GM19455 (cell line): ENCODE results near the gene GMCL1.
"Not testable (repeated sequence)": the region's sequence is repeated elsewhere in the genome, so short reads cannot be mapped to it uniquely, and the experiment has no call there.

ENCODE experiments used
- ATAC-seq: cut with Tn5 transposase; IDR thresholded peaks from one replicate; pipeline ENCODE4 v1.9.1; 2021; ENCODE audit not compliant: unreplicated experiment

Gene GMCL1

DNA sequence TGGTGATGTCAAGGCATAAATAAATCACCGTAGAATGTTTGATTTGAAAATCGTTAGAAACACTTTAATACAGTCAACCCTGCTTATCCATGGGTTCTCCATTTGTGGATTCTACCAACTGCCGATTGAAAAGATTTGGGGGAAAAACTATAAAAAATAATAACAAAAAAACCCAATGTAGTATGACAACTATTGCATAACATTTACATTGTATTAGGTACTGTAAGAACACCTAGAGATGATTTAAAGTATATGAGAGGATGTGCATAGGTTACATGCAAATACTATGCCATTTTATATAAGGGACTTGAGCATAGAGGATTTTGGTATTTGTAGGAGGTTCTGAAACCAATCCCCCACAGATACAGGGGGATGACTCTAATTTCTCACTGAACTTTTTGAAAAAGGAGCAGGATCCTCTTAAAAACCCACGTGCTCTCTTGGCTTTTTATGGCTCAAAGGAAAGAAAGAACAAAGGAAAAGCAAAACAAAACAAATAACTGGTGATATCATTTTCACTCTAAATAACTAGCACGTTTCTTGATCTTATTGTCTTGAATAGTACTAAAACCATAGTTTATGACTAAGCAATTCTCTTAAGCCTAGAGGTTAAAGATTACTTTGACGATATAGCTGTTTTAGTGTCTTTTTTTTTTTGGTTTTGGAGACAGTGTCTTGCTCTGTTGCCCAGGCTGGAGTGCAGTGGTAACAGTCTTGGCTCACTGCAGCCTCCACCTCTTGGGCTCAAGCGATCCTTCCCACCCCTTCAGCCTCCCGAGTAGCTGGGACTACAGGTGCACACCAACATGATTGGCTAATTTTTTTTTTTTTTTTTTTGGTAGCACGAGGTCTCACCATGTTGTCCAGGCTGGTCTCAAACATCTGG is 17.0 kb downstream of the GMCL1 start:
- ATAC-seq: no peak

DNA sequence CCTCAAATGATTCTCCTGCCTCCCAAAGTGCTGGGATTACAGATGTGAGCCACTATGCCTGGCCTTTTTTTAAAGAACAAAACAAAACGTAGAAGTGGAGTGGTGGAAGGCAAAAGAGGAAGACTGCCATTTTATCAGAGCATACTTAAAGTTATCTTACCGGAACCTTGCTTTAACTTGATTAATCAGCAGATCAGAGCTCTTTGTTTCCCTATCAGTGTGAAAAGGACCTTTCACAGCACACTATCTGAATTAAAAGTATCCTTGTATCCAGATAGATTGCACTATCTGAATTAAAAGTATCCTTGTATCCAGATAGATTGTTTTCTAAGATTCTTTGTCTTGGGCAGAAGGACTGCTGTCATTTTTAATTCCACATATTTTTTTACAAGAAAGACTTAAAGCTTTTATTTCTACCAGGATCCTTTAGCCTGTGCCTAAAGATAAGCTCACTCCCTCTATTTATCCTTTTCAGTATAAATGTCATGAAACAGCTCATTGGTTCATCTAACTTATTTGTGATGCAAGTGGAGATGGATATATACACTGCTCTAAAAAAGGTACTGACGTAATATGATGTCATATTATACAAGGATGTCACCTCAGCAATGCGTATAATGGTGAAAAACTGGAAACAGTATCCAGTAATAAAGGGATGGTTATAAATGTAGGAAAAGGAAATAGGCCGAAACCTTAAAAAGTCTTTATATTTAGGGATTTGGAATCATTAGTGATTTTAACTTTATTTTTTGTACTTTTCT is 17.8 kb downstream of the GMCL1 start:
- ATAC-seq: no peak

DNA sequence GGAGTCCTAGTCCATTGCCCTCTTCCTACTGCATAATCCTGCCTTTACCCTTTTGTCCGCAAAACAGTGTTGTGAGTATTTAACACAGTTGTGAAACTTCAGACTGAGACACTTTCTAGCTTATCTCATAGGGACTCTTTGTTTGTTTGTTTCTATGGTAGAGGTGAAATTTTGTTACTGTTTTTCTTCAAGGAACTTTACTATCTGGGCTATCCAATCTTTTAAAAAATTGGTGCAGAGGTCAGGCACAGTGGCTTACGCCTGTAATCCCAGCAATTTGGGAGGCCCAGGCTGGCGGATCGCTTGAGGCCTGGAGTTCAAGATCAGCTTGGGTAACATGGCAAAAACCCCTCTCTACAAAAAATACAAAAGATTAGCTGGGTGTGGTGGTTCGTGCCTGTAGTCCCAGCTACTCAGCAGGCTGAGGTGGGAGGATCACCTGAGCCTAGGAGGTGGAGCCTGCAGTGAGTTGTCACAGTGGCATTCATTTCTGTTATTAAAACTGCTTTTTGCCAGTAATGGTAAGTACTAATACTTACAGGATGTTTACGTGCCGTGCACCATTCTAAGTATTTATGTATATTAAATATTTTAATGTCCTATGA is 18.8 kb downstream of the GMCL1 start:
- no peak for ATAC-seq

DNA sequence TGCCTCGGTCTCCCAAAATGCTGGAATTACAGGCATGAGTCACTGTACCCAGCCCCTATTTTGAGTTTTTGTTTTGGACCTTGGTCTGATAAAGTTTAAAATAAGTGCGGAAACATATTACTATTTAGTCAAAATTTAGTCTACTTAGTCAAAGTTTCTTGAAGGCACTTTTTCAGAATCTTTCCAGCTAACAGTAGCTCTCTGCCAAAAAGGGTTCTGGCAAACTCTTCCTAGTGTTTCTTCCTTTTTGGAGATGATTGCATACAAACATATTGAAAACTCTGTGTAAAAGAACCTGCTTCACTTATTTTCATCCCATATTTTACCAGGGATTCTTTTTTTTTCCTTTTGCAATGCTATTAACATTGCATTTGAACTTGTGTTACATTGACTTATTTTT is 28.8 kb downstream of the GMCL1 start:
- ATAC-seq: no peak

DNA sequence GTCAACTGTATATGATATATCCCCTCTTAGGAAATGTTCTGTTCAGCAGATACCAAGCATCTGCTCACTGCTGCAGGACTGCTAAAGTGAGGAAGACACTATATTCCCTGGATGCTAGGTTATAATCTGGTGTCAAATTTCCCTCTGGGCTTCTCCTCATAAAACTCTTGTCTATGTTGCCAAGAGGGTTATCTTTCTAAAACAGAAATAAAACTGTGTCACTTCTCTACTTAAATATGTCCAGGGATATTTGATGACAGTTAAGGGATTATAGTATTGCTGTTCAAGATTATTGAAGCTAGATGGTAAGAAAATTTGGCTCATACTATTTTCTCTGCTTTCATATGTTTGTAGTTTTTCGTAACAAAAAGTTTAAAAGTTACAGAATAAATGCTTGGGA is 33.8 kb downstream of the GMCL1 start:
- no peak for ATAC-seq

DNA sequence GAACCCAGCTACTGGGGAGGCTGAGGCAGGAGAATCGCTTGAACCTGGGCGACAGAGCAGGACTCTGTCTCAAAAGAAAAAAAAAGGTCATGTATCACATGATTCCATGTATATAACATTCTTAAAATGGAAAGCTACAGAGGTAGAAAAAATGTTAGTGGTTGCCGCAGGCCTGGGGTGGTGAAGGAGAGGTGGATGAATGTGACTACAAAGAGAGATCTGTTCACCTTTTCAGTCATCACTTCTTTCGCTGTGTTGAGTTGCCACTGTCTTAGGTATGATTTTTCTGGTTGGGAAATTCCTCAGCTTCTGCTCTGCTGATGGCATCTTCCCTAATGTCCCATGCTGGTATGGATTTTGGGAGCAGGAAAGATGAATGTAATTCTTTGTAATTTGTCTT is 59.0 kb downstream of the GMCL1 start:
- no peak for ATAC-seq

DNA sequence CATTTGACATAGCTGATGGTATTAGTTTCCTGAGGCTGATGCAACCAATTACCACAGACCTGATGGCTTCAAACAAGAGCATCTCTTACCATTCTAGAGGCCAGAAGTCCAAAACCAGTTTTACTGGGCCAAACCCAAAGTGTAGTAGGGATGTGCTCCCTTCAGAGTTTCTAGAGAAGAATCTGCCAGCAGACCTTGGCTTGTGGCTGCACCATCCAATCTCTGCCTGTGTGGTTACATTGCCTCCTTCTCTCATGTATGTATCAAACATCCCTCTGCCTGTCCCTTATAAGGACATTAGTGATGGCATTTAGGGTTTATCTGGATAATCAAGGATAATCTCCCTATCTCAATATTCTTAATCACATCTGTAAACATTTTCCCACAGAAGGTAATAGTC is 59.8 kb downstream of the GMCL1 start:
- ATAC-seq: no peak

DNA sequence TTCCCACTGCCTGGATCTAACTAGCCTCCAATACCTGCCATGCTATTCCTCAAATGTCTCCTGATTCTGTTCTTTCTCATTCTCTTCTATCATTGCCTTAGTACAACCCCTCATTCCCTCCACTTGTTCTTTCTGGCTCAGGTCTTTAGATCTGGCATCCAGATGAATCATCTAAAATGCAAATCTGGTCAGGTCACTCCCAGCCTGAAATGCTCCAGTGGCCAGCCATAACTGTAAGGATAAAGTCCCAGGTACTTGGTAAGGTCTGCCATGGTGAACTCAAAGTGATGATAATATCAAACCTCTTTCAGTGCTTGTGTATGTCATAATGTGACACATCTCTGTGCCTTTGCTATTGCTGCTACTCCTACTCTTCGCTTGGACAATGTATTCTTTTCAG is 61.4 kb downstream of the GMCL1 start:
- ATAC-seq: no peak

DNA sequence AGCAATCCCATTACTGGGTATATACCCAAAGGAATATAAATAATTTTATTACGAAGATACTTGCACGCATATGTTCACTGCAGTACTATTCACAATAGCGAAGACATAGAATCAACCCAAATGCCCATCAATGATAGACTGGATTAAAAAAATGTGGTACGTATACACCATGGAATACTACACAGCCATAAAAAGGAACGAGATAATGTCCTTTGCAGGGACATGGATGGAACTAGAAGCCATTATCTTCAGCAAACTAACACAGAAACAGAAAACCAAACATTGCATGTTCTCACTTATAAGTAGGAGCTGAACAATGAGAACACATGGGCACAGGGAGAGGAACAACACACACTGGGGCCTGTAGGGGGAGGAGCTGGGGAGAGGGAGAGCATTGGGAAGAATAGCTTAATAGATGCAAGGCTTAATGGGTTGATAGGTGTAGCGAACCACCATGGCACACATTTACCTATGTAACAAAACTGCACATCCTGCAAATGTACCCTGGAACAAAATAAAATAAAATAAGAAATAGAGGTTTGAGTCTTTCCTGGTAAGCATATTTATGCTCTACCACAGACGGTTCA is 63.5 kb downstream of the GMCL1 start:
- ATAC-seq: not testable (repeated sequence)

DNA sequence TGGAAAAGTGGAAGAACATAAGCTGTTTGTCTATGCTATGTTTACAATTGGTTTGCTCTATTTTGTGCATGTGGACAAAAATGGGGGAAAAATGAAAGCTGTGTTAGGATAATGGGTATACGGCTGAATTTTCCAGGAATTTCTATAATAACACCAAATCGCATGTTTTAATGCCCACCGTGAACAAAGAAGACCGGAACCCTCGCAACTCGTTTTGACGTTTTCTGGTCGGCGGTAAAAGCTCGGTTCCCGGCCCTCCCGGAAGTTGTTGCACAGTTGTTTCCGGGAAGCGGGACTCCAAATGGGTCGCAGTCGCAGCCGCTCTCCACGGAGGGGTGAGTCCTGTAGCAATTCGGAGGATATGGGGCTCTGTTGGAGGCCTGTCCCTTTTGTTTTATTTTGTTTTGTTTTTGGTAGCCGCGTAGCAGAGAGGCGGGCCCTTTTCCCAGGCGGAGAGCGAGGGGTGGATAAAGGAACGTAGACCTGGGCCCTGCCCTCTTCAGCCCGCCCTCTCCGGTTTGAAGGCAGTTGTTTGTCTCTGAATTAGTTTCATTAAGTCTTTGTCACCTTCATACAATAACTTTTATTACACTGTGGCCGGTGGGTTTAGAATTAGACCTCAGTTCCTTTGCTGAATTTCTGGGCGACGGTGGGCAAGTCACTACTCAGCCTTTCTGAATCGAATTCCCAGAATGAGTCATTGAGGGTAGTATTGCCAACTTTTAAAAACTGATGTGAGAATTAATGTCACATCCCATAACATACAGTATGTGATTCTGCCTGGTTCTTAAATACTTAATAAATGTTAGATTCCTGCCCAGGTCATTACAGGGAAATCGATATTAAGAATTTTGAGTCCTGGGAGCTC is 64.5 kb downstream of the GMCL1 start, which contains the start of gene SNRNP27:
Gene SNRNP27 (plus strand): TSS at position 273 of the 868 bp plus-strand sequence. CDS start 29 bp downstream, at position 302.
- ATAC-seq: peak; percentile 60

DNA sequence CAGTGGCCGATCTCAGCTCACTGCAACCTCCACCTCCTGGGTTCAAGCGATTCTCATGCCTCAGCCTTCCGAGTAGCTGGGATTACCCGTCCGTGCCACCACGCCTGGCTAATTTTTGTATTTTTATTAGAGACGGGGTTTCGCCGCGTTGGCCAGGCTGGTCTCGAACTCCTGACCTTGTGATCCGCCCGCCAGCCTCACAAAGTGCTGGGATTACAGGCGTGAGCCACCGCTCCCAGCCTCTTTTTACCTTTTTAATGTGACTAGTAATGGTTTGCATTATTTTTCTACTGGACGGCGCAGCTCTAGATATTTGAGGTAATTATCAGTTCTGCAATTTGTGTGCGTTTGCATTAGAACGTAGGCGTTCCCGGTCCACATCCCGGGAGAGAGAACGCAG is 65.3 kb downstream of the GMCL1 start:
- not testable (repeated sequence) for ATAC-seq

DNA sequence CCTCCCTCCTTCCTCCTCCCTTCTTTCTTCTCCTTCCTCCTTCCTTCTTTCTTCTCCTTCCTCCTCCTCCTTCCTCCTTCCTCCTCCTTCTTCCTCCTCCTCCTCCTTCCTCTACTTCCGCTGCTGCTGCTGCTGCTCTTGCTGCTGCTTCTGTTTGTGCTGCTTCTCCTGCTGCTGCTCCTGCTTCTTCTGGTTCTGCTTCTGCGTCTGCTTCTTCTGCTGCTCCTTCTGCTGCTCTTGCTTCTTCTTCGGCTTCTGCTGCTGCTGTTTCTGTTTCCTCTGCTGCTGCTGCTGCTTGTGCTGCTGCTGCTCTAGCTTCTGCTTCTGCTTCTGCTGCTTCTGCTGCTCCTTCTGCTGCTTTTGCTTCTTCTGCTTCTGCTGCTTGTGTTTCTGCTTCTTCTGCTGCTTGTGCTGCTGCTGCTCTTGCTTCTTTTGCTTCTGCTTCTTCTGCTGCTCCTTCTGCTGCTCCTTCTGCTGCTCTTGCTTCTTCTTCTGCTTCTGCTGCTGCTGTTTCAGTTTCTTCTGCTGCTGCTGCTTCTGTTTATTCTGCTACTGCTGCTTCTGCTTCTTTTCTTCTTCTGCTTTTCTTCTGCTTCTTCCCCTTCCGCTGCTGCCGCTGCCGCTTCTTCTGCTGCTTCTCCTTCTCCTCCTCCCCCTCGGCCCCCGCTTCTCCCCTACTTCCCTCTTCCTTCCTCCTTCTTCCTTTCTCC is 72.9 kb downstream of the GMCL1 start:
- ATAC-seq: no peak

DNA sequence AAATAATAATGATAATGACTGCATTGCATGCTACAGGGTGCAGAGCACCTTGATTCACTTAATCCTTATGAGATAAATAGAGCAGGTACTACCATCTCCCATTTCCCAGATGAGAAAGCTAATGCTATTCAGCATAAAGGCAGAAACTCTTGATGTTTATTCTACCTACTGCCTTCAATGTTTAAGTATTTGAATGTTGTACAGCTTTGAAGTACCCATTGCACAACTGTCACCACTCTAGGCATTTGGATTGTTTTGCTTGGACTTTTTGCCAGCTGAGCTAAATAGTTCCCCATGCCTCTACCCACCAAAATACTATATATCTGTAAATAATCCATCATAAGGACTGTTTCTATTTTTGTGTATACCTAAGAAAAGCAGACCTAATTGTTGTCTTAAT is 77.8 kb downstream of the GMCL1 start:
- no peak for ATAC-seq

DNA sequence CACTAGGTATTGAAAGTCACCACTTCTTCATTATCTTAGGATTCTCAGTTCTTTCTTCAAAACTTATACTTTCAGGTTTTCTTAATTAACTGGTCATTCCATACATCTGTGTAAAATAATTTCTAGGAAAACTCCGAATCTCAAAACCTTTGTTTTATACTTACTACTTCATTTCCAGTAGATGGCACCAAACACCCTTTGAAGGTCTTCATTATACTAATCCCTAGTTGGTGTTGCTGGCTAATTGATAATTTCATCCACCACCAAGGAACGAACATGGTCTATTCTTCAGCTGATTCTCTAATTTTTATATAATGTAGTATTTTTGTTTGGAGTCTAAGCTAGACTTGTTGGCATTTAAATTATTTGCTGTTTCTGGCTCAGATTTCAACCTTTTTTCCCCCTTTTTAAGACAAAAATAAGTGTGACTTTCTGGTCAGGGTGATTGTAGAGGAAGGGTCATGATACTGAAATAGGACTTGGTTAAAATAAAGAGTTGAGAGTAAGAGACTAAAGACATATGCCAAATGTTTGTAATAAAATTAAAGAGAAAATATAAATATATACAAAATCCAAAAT is 82.6 kb downstream of the GMCL1 start:
- no peak for ATAC-seq

DNA sequence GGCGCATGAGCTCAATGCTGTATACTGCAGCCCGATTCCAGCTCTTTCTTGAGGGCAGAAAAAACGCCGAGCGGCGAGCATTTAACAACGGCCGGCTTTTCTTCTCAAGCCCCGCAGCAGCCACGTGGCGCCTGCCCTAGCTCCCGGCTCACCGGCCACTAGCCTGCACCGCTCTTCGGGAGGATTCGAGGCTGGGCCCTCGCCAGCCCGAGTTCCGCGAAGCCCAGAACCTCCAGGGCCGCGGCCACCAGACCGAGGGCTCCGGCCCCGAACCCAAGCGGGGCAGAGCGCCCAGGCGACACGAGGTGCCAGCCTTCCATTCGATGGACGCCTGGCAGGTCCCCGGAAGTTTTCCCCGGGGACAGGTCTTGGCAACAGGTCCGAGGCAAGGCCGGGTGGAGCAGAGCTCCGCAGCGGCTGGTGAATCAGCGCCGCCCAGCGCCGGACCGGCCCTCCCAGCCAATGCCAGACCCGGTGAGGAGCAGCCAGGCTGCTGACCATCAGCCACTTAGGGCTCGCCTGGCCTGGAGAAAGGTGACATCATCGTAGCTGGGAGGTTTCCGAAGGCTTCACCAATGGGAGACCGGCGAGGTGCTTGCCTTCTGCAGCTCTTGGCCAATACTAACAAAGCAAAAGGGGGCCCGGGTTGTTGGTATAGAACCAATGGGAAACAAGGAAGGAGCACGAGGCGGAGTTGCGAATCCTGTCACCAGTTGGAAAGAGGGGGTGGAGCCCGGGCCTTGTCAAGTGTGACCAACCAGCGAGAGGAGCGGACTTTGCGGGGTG is 84.9 kb downstream of the GMCL1 start:
- peak; percentile 89 for ATAC-seq

DNA sequence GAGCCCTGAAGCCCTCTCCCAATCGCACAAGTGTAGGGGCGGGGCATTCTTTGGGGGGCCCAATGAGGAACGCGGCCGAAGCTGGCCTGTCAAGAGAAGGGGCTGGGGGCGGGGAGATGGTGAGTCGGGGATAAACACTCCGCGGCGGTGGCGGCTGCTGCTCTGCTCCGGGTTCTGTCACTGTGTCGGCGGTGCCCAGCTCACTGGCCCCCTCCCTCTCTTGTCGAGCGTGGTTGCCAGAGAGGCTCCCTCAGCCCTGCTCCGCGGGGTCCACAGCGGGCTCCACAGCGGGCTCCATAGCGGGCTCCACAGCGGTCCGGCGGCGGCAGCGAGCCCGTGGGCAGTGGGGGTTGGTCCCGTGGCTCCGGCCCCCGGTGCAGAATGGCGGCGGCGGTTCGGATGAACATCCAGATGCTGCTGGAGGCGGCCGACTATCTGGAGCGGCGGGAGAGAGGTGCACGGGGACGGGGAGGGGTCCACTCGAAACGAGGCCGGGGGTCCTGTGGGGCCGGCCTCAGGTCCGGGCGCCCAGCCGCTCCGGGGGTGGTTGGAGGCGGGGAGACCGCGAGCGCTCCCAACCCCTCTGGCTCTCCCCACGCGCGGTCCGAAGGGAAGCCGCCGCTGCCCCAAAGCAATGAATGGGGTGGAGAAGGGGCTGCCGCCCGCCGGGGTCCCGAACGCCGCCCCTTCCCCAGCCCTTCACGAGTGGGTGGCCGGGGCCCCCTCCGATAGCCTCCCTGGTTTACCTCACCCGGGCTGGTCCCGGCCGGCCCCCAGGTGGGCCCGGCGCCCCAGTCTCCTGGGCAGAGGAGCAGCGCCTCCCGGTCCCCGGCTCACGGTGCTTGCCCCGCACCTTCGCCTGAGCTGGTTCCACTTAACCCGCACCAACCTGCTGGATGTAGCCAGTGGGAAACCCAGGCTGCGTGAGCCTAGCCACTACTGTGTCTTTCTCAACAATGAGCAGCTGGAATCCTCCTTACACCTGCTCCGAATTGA is 85.8 kb downstream of the GMCL1 start, which contains the start of gene MXD1:
Gene MXD1 (plus strand): TSS at position 160 of the 996 bp plus-strand sequence. CDS start 222 bp downstream, at position 382.
- ATAC-seq: no peak

DNA sequence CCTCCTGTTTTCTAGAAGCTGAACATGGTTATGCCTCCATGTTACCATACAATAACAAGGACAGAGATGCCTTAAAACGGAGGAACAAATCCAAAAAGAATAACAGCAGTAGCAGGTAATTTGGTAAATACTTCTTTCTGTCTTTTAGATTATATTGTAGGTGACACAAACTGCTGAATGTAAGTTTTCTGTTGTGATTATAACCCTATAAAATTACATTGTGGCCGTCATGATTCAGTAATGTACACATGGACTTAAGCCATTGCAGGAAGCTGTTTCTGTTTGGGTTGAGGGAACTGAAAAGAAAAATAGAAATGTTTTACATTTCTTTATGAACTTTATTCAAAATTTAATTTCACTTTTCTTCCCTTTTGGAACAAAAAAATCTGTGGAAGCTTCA is 86.6 kb downstream of the GMCL1 start:
- no peak for ATAC-seq
